ENCODE data around the gene NSUN4.
"Not testable (repeated sequence)": the region's sequence is repeated elsewhere in the genome, so short reads cannot be mapped to it uniquely, and the experiment has no call there.

Gene NSUN4

GRCh38 chr1:46340404-46341221 lies at the start of gene NSUN4:
NSUN4 (plus strand) TSS chr1:46340807; CDS start chr1:46340827, 20 bp downstream.
- DNase-seq, result peak; percentile 19 to 76

- no peak for DNase-seq
Measured at GRCh38 chr1:46295306-46295705, 45.3 kb upstream of the NSUN4 start.

- no peak for DNase-seq
Measured at GRCh38 chr1:46298387-46298786, 42.2 kb upstream of the NSUN4 start.

GRCh38 chr1:46300673-46301405 lies 39.8 kb upstream of the NSUN4 start:
- DNase-seq, result no peak

GRCh38 chr1:46301406-46301807 lies 39.2 kb upstream of the NSUN4 start:
- no peak for DNase-seq

GRCh38 chr1:46301808-46302640 lies 38.6 kb upstream of the NSUN4 start:
- DNase-seq, result no peak

- no peak for DNase-seq
Measured at GRCh38 chr1:46302641-46303037, 38.0 kb upstream of the NSUN4 start.

GRCh38 chr1:46303038-46303871 lies 37.4 kb upstream of the NSUN4 start, which contains the start of the genes LRRC41 and UQCRH:
LRRC41 (minus strand) TSS chr1:46303616; CDS start chr1:46303322, 294 bp downstream.
UQCRH (plus strand) TSS chr1:46303698; CDS start chr1:46303767, 69 bp downstream.
- peak; percentile 56 to 88 for DNase-seq

GRCh38 chr1:46303872-46304326 lies 36.7 kb upstream of the NSUN4 start:
- no peak for DNase-seq

- DNase-seq, result no peak
Measured at GRCh38 chr1:46306159-46306530, 34.5 kb upstream of the NSUN4 start.

GRCh38 chr1:46309401-46310159 lies 31.0 kb upstream of the NSUN4 start:
- no peak for DNase-seq

- DNase-seq, result no peak
Measured at GRCh38 chr1:46310321-46310720, 30.3 kb upstream of the NSUN4 start.

- DNase-seq, result no peak
Measured at GRCh38 chr1:46315669-46316403, 24.8 kb upstream of the NSUN4 start.

GRCh38 chr1:46317323-46317722 lies 23.3 kb upstream of the NSUN4 start:
- DNase-seq, result no peak

GRCh38 chr1:46319301-46319700 lies 21.3 kb upstream of the NSUN4 start:
- not testable (repeated sequence) for DNase-seq

GRCh38 chr1:46319960-46320914 lies 20.4 kb upstream of the NSUN4 start:
- DNase-seq, result not testable (repeated sequence)

GRCh38 chr1:46322191-46322590 lies 18.4 kb upstream of the NSUN4 start:
- DNase-seq, result not testable (repeated sequence)

- DNase-seq, result not testable (repeated sequence)
Measured at GRCh38 chr1:46325285-46326076, 15.1 kb upstream of the NSUN4 start.

All from cerebellar nuclear complex (tissue), 1 donor.